Measurements from ENCODE around the gene CIAO2A.

The CIAO2A gene

DNA sequence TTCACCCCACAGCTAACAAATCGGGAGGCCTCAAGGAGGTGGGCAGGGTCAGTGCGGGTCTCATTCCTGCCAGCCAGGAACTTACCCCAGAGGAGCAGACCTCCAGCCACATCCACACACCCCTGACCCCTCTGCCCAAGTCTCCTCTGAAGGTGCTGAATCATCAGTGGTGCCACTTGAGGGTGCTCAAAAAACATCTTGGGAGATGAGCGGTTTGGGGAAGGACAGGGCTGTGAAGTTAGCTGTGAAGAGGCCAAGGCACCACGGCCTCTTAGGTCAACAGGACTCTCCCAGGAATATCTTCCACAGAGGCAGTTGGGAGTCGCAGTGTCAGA, 48.6 kb downstream of the CIAO2A start:
- ChIA-PET POLR2A (interaction anchor here (0.9 kb wide), 1 partner anchor 139 kb away, joined by 3 read pairs; no protein-coding TSS in a partner anchor), CTCF (interaction anchor here (0.9 to 2.0 kb wide), 3 partner anchors 9 to 293 kb away, joined by 3 to 7 read pairs (median 6); no protein-coding TSS in a partner anchor)
- no peak for DNase-seq (ENCODE audit: extremely low spot score)
- TF ChIP-seq ARNT (IDR thresholded peaks at IDR 0.05) (no peak), BHLHE40 (IDR thresholded peaks at IDR 0.05; ENCODE audit: borderline replicate concordance) (no peak), L3MBTL2 (conservative IDR thresholded peaks at IDR 0.05) (no peak)

DNA sequence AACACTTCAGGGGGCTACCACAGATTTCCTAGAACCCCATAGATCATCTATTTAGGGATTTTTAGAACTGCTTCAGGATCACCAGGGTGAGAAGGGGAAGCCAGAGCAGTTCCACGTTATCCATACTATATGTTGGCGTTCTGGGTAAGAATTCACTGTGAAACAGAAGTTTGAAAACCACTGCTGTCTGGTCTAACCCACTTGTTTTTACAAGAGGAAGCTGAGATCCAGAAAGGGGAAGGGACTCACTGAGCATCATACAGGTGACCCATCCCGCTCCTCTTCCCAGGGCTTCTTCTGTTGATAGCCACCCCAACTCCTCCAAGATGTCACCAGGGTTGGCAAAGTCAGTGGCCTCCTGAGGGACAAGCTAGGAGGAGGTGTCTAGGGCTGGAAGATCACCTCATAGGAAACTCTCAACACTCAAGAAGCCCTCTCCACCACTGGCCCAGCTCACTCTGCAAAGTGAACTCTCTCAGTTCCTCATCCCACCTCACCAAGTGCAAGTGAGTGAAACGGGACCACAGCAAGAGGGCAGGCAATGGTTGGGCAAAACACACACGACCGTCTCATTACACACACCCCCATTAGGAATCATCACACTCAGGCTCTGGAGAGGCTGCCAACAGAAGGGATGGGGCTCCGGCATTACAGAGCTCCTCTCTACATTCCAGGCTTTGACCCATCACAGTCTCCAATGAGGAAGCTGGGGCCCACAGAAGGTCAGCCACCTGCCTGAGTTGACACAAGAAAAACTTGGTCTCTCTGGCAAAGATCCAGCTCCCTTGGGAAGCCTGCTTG, 49.1 kb downstream of the CIAO2A start:
- TF ChIP-seq ARNT (IDR thresholded peaks at IDR 0.05), result no peak
- no peak for TF ChIP-seq SUZ12 (IDR thresholded peaks at IDR 0.05)
- TF ChIP-seq, protein P1, sequence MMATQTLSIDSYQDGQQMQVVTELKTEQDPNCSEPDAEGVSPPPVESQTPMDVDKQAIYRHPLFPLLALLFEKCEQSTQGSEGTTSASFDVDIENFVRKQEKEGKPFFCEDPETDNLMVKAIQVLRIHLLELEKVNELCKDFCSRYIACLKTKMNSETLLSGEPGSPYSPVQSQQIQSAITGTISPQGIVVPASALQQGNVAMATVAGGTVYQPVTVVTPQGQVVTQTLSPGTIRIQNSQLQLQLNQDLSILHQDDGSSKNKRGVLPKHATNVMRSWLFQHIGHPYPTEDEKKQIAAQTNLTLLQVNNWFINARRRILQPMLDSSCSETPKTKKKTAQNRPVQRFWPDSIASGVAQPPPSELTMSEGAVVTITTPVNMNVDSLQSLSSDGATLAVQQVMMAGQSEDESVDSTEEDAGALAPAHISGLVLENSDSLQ (IDR thresholded peaks at IDR 0.05), result no peak
- no peak for TF ChIP-seq FOXK2 (IDR thresholded peaks at IDR 0.05)
- no peak for TF ChIP-seq TARDBP (IDR thresholded peaks at IDR 0.05)
- TF ChIP-seq LEF1 (IDR thresholded peaks at IDR 0.05; ENCODE audit: borderline replicate concordance), result no peak
- no peak for TF ChIP-seq ZNF384 (IDR thresholded peaks at IDR 0.05)
- no peak for TF ChIP-seq NFRKB (IDR thresholded peaks at IDR 0.05)
- TF ChIP-seq FOXA1 (IDR thresholded peaks at IDR 0.05), result no peak
- no peak for TF ChIP-seq CTBP1 (IDR thresholded peaks at IDR 0.05; ENCODE audit: borderline replicate concordance)
- no peak for TF ChIP-seq L3MBTL2 (conservative IDR thresholded peaks at IDR 0.05)
- no peak for TF ChIP-seq ELF4 (IDR thresholded peaks at IDR 0.05)
- TF ChIP-seq BHLHE40 (IDR thresholded peaks at IDR 0.05; ENCODE audit: borderline replicate concordance), result no peak
- no peak for TF ChIP-seq FOXM1 (IDR thresholded peaks at IDR 0.05; ENCODE audit: borderline replicate concordance)
- TF ChIP-seq HDGF (IDR thresholded peaks at IDR 0.05; ENCODE audit: borderline replicate concordance), result no peak
- no peak for TF ChIP-seq SP1 (IDR thresholded peaks at IDR 0.05)
- ChIA-PET CTCF (no interaction called here), POLR2A (interaction anchor here (0.9 kb wide), 1 partner anchor 138 kb away, joined by 3 read pairs; no protein-coding TSS in a partner anchor)
- no peak for DNase-seq (ENCODE audit: extremely low spot score)

DNA sequence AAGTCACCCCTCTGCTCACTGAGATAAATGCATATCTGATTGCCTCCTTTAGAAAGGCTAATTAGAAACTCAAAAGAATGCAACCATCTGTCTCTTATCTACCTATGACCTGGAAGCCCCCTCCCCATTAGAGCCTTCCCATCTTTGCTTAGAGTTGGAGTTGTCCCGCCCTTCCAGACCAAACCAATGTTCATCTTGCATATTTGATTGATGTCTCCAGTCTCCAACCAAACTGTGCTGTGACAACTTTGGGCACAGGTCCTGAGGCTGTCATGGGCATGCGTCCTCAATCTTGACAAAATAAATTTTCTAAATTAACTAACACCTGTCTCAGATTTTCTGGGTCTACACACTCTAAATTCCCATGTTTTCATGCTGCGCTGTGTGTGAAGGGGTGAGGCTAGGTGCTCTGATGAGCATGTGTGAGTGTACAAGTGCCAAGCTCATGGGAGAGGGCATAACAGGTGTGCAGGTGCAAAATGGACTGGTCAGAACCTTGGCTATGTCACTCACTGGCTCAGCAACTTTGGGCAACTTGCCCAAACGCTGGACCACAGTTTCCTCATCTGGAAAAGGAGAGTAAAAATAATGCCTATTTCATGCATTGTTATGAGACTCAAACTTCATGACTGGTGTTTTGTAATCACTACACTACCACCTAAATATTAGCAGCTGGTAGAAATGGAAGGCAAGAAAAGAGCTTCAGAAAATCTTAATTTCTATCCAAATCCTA, 54.6 kb downstream of the CIAO2A start:
- TF ChIP-seq ARNT (IDR thresholded peaks at IDR 0.05), result no peak
- TF ChIP-seq LEF1 (IDR thresholded peaks at IDR 0.05; ENCODE audit: borderline replicate concordance), result no peak
- TF ChIP-seq FOXM1 (IDR thresholded peaks at IDR 0.05; ENCODE audit: borderline replicate concordance), result no peak
- no peak for TF ChIP-seq BHLHE40 (IDR thresholded peaks at IDR 0.05; ENCODE audit: borderline replicate concordance)
- TF ChIP-seq, protein P1 (IDR thresholded peaks at IDR 0.05), result peak; percentile 78
- no peak for TF ChIP-seq L3MBTL2 (conservative IDR thresholded peaks at IDR 0.05)
- TF ChIP-seq SUZ12 (IDR thresholded peaks at IDR 0.05), result no peak
- TF ChIP-seq FOXK2 (IDR thresholded peaks at IDR 0.05), result no peak
- no peak for DNase-seq (ENCODE audit: extremely low spot score)
- POLR2A ChIA-PET, result no interaction called here
- CTCF ChIA-PET, result no interaction called here

DNA sequence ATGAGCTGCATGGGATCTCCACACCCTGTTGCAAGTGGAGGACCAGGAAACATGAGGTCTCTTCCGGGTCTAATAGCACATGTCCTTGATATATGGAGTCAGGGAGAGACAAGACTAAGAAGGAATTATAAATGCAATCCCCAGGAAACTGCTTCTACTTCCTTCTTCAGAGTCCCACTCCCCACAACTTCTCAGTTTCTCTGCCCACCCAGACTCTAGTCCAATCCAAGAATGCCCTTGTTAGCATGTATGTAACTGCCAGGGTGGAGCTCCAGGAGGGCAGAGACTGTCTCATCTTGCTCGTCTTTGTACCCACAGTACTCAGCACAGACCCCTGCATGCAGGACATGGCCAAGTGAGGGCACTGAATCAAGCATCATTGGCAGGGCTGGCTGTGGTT, 55.7 kb downstream of the CIAO2A start:
- ChIA-PET CTCF (no interaction called here), POLR2A (no interaction called here)
- TF ChIP-seq NFRKB (IDR thresholded peaks at IDR 0.05), result no peak
- TF ChIP-seq ZNF384 (IDR thresholded peaks at IDR 0.05), result no peak
- no peak for TF ChIP-seq FOXK2 (IDR thresholded peaks at IDR 0.05)
- no peak for TF ChIP-seq BHLHE40 (IDR thresholded peaks at IDR 0.05; ENCODE audit: borderline replicate concordance)
- TF ChIP-seq ELF4 (IDR thresholded peaks at IDR 0.05), result no peak
- TF ChIP-seq CTBP1 (IDR thresholded peaks at IDR 0.05; ENCODE audit: borderline replicate concordance), result no peak
- DNase-seq (ENCODE audit: extremely low spot score), result no peak

DNA sequence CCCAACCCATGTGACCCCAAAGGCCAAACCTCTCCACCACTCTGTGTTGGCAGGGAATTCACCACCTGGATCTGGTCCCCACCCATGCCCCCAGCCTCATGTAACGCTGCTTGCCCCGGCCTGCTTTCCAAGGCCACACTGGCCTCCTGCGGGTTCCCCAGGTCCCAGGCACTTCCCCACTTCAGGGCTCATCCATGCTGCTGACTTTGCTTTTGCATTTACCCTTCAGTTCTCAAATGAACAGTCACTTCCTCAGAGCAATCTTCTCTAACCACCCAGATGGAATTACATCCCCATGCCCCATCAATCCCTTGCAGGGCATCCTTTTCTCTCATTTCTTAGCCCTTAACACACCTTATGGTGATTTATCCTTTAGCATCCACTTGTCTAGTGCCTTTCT, 56.5 kb downstream of the CIAO2A start:
- POLR2A ChIA-PET, result interaction anchor here (0.7 kb wide), 1 partner anchor 9 kb away, joined by 3 read pairs; the partner anchor contains the start of gene DAPK2
- TF ChIP-seq LEF1 (IDR thresholded peaks at IDR 0.05; ENCODE audit: borderline replicate concordance), result no peak
- TF ChIP-seq FOXM1 (IDR thresholded peaks at IDR 0.05; ENCODE audit: borderline replicate concordance), result no peak
- TF ChIP-seq ELF4 (IDR thresholded peaks at IDR 0.05), result no peak
- no peak for TF ChIP-seq NFRKB (IDR thresholded peaks at IDR 0.05)
- TF ChIP-seq TARDBP (IDR thresholded peaks at IDR 0.05), result no peak
- no peak for TF ChIP-seq ZNF384 (IDR thresholded peaks at IDR 0.05)
- TF ChIP-seq, protein P1 (IDR thresholded peaks at IDR 0.05), result no peak
- no peak for TF ChIP-seq BHLHE40 (IDR thresholded peaks at IDR 0.05; ENCODE audit: borderline replicate concordance)
- no peak for DNase-seq (ENCODE audit: extremely low spot score)
- CTCF ChIA-PET, result interaction anchor here (1.7 kb wide), 1 partner anchor 9 kb away, joined by 7 read pairs; the partner anchor contains the start of gene DAPK2

DNA sequence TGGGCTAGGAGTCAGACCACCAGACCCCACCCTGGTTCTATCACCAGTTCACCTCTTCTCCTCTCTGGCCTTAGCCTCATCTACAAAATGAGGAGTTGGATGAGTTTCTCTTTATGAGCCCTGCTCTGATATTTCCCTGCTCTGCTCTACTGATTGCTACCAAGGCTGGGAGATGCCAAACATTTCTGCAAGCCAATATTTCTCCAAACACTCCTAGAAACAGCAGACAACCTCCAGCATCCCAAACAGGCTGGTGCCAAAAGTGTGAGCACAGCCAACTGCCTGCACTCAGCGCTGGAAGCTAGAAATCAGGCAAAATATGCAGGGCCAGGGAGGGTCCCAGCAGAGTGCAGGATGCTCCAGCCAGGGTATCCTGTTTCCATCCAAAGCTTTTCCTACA, 58.1 kb downstream of the CIAO2A start:
- TF ChIP-seq FOXA1 (IDR thresholded peaks at IDR 0.05) (no peak), NFRKB (IDR thresholded peaks at IDR 0.05) (no peak), LEF1 (IDR thresholded peaks at IDR 0.05; ENCODE audit: borderline replicate concordance) (no peak), SP1 (IDR thresholded peaks at IDR 0.05) (no peak), TARDBP (IDR thresholded peaks at IDR 0.05) (no peak), ZNF384 (IDR thresholded peaks at IDR 0.05) (no peak), CTBP1 (IDR thresholded peaks at IDR 0.05; ENCODE audit: borderline replicate concordance) (no peak), BHLHE40 (IDR thresholded peaks at IDR 0.05; ENCODE audit: borderline replicate concordance) (no peak), ARNT (IDR thresholded peaks at IDR 0.05) (no peak), L3MBTL2 (conservative IDR thresholded peaks at IDR 0.05) (no peak), FOXM1 (IDR thresholded peaks at IDR 0.05; ENCODE audit: borderline replicate concordance) (no peak), ELF4 (IDR thresholded peaks at IDR 0.05) (no peak), HDGF (IDR thresholded peaks at IDR 0.05; ENCODE audit: borderline replicate concordance) (no peak), SUZ12 (IDR thresholded peaks at IDR 0.05) (no peak), FOXK2 (IDR thresholded peaks at IDR 0.05) (no peak)
- TF ChIP-seq, protein P1 (IDR thresholded peaks at IDR 0.05), result no peak
- CTCF ChIA-PET, result interaction anchor here (0.7 to 1.7 kb wide), 2 partner anchors 11 to 146 kb away, joined by 3 to 7 read pairs; partner anchors contain the start of gene DAPK2
- DNase-seq (ENCODE audit: extremely low spot score), result no peak
- POLR2A ChIA-PET, result no interaction called here
